ENCODE results near the gene ALPL. TPM values are rescaled to one million over a fixed set of nuclear protein-coding genes. Genes with fewer than 3 reads are reported as not detected.
A peak's percentile ranks its signal among the peaks of the same experiment; 100 is the strongest.
"Not testable (repeated sequence)": the region's sequence is repeated elsewhere in the genome, so short reads cannot be mapped to it uniquely, and the experiment has no call there.

The ALPL gene
- total and polyA plus RNA-seq, 7 donors: 0.73 to 2.0 (median 1.3) TPM

- whole genome bisulfite sequencing, 3 donors: 22 to 43% (median 32%) methylated on average over 5 of the region's 5 CpGs
- H3K27ac ChIP-seq: no peak overlapping the region
- H3K9me3 ChIP-seq: no peaks in the 10 kb centered on the region
- no peak overlapping the region for H3K4me3 ChIP-seq
- TF ChIP-seq CTCF (IDR thresholded peaks at IDR 0.05): no peak
- DNase-seq (no peak), ATAC-seq (peak in 3 of 4 donors; percentile 48 to 76 (median 66))
- no peaks in the 10 kb centered on the region for H3K36me3 ChIP-seq (ENCODE audit: insufficient read depth in 1 of 2, low read depth in 1 of 2)
- no peaks in the 10 kb centered on the region for H3K4me1 ChIP-seq
- no peaks in the 10 kb centered on the region for H3K27me3 ChIP-seq (ENCODE audit: insufficient read depth in 3 of 3, low read length in 2 of 3)
- intact Hi-C loops (cut with DNase I): no loop called here
Observed at GRCh38 chr1:21472861-21473260, 36.4 kb upstream of the ALPL start.

- 88 to 96% (median 92%) methylated on average over 6 of the region's 6 CpGs for WGBS, 3 donors
- H3K27me3 ChIP-seq (ENCODE audit: insufficient read depth in 3 of 3, low read length in 2 of 3): no peaks in the 10 kb centered on the region
- intact Hi-C loops (cut with DNase I): no loop called here
- no peaks in the 10 kb centered on the region for H3K9me3 ChIP-seq
- TF ChIP-seq CTCF (IDR thresholded peaks at IDR 0.05): no peak
- no peaks in the 10 kb centered on the region for H3K4me1 ChIP-seq
- H3K36me3 ChIP-seq (ENCODE audit: insufficient read depth in 1 of 2, low read depth in 1 of 2): no peaks in the 10 kb centered on the region
- H3K4me3 ChIP-seq: no peak overlapping the region
- no peak overlapping the region for H3K27ac ChIP-seq
- DNase-seq (no peak), ATAC-seq (no peak)
Observed at GRCh38 chr1:21478356-21478755, 30.9 kb upstream of the ALPL start.

GRCh38 chr1:21483881-21484280 is 25.3 kb upstream of the ALPL start:
- WGBS, 3 donors: 94 to 100% (median 95%) methylated on average over 2 to 4 of the region's 4 CpGs
- H3K4me3 ChIP-seq; DNase-seq; H3K27ac ChIP-seq; H3K36me3 ChIP-seq (ENCODE audit: insufficient read depth in 1 of 2, low read depth in 1 of 2); intact Hi-C loops (cut with DNase I); H3K9me3 ChIP-seq; H3K4me1 ChIP-seq; ATAC-seq: not testable (repeated sequence)
- H3K27me3 ChIP-seq (ENCODE audit: insufficient read depth in 3 of 3, low read length in 2 of 3): peaks cover 0 to 17% (median 0%) of the 10 kb centered on the region in 3 donors

GRCh38 chr1:21489146-21489545 is 20.1 kb upstream of the ALPL start:
- no peaks in the 10 kb centered on the region for H3K9me3 ChIP-seq
- peaks cover 0 to 50% (median 0%) of the 10 kb centered on the region in 3 donors for H3K27me3 ChIP-seq (ENCODE audit: insufficient read depth in 3 of 3, low read length in 2 of 3)
- no peaks in the 10 kb centered on the region for H3K36me3 ChIP-seq (ENCODE audit: insufficient read depth in 1 of 2, low read depth in 1 of 2)
- no peaks in the 10 kb centered on the region for H3K4me1 ChIP-seq
- ATAC-seq (no peak), DNase-seq (no peak)
- intact Hi-C loops (cut with DNase I): no loop called here
- H3K27ac ChIP-seq: no peak overlapping the region
- no peak overlapping the region for H3K4me3 ChIP-seq
- WGBS, 3 donors: 70 to 77% (median 71%) methylated on average over 11 of the region's 11 CpGs
- TF ChIP-seq CTCF (IDR thresholded peaks at IDR 0.05): no peak

- Histone ChIP-seq H3K27me3 (ENCODE audit: insufficient read depth in 3 of 3, low read length in 2 of 3) (peaks cover 0 to 53% (median 0%) of the 10 kb centered on the region in 3 donors), H3K4me3 (no peak overlapping the region), H3K4me1 (no peaks in the 10 kb centered on the region), H3K36me3 (ENCODE audit: insufficient read depth in 1 of 2, low read depth in 1 of 2) (no peaks in the 10 kb centered on the region), H3K27ac (no peak overlapping the region), H3K9me3 (no peaks in the 10 kb centered on the region)
- WGBS, 3 donors: 50 to 58% (median 52%) methylated on average over 11 of the region's 11 CpGs
- ATAC-seq: no peak
- intact Hi-C loops (cut with DNase I): no loop called here
- peak; percentile 11 for TF ChIP-seq CTCF (IDR thresholded peaks at IDR 0.05)
- no peak for DNase-seq
Observed at GRCh38 chr1:21490774-21491487, 18.3 kb upstream of the ALPL start.
